GM19452 (cell line): Measurements from ENCODE around the gene CRYBA1.
"Not testable (repeated sequence)": the region's sequence is repeated elsewhere in the genome, so short reads cannot be mapped to it uniquely, and the experiment has no call there.

Experiments
- ATAC-seq: cut with Tn5 transposase; IDR thresholded peaks from one replicate; pipeline ENCODE4 v1.9.1; 2021; ENCODE audit not compliant: unreplicated experiment

CRYBA1 gene

GRCh38 chr17:29246628-29247027 is at the start of gene CRYBA1:
Gene CRYBA1 (plus strand): TSS chr17:29246859. CDS start chr17:29246864, 5 bp downstream.
- no peak for ATAC-seq

GRCh38 chr17:29197516-29198272 is 49.0 kb upstream of the CRYBA1 start:
- no peak for ATAC-seq

- ATAC-seq, result not testable (repeated sequence)
Measured at GRCh38 chr17:29204068-29204804, 42.4 kb upstream of the CRYBA1 start.

GRCh38 chr17:29205047-29205446 is 41.6 kb upstream of the CRYBA1 start:
- ATAC-seq, result no peak

GRCh38 chr17:29207975-29208374 is 38.7 kb upstream of the CRYBA1 start:
- ATAC-seq, result no peak

GRCh38 chr17:29209073-29209472 is 37.6 kb upstream of the CRYBA1 start:
- no peak for ATAC-seq

GRCh38 chr17:29210879-29211278 is 35.8 kb upstream of the CRYBA1 start:
- no peak for ATAC-seq

GRCh38 chr17:29212094-29212631 is 34.5 kb upstream of the CRYBA1 start:
- no peak for ATAC-seq

GRCh38 chr17:29212681-29213121 is 34.0 kb upstream of the CRYBA1 start:
- no peak for ATAC-seq

- no peak for ATAC-seq
Measured at GRCh38 chr17:29214215-29215146, 32.2 kb upstream of the CRYBA1 start.

- no peak for ATAC-seq
Measured at GRCh38 chr17:29215174-29215573, 31.5 kb upstream of the CRYBA1 start.

GRCh38 chr17:29215717-29216116 is 30.9 kb upstream of the CRYBA1 start:
- no peak for ATAC-seq

- ATAC-seq, result no peak
Measured at GRCh38 chr17:29216181-29216580, 30.5 kb upstream of the CRYBA1 start.

- no peak for ATAC-seq
Measured at GRCh38 chr17:29216856-29217255, 29.8 kb upstream of the CRYBA1 start.

- ATAC-seq, result peak; percentile 53
Measured at GRCh38 chr17:29219378-29220047, 27.1 kb upstream of the CRYBA1 start.

GRCh38 chr17:29221338-29221737 is 25.3 kb upstream of the CRYBA1 start:
- not testable (repeated sequence) for ATAC-seq

- no peak for ATAC-seq
Measured at GRCh38 chr17:29225396-29225795, 21.3 kb upstream of the CRYBA1 start.

- no peak for ATAC-seq
Measured at GRCh38 chr17:29233301-29233700, 13.4 kb upstream of the CRYBA1 start.

- not testable (repeated sequence) for ATAC-seq
Measured at GRCh38 chr17:29234972-29235371, 11.7 kb upstream of the CRYBA1 start.

GRCh38 chr17:29235904-29236303 is 10.8 kb upstream of the CRYBA1 start:
- ATAC-seq, result no peak
